CD14-positive monocyte (primary cell): ENCODE measurements around the gene DNAAF1. TPM values are rescaled to one million over a fixed set of nuclear protein-coding genes. Genes with fewer than 3 reads are reported as not detected.
A peak's percentile ranks its signal among the peaks of the same experiment; 100 is the strongest.

Experiments
- DNase-seq, 3 donors: peaks; one replicate each; pipeline ENCODE4 v3.0.0-alpha.2; 2011 to 2022
- H2AFZ ChIP-seq: 2 replicates; pipeline ENCODE4 v1.6.0; 2012; ENCODE audit warnings: mild to moderate bottlenecking, low read depth, low read length, inconsistent platforms; ENCODE audit not compliant: insufficient read depth, poor library complexity, severe bottlenecking
- H3K27ac ChIP-seq, 2 donors: 1 replicate in 1 of 2; 2 replicates in 1 of 2; pipeline ENCODE4 v1.5.1; 2012 to 2013; ENCODE audit warnings: low read length in 2 of 2, control low read depth in 1 of 2, inconsistent platforms in 1 of 2, low read depth in 1 of 2, mild to moderate bottlenecking in 1 of 2
- H3K27me3 ChIP-seq, 2 donors: one replicate each; pipeline versions ENCODE4 v1.6.0 to v1.6.1; 2011 to 2013; ENCODE audit warnings: low read length in 2 of 2; ENCODE audit not compliant: control insufficient read depth in 2 of 2, insufficient read depth in 2 of 2
- H3K36me3 ChIP-seq, 2 donors: replicated peaks in 1 of 2; 1 replicate in 1 of 2; 2 replicates in 1 of 2; pipeline versions ENCODE4 v1.5.1 to v1.6.1; 2012 to 2013; ENCODE audit warnings: low read length in 2 of 2, control low read depth in 1 of 2, inconsistent platforms in 1 of 2, mild to moderate bottlenecking in 1 of 2; ENCODE audit not compliant: insufficient read depth in 2 of 2, control insufficient read depth in 1 of 2
- H3K4me1 ChIP-seq, 2 donors: 1 replicate in 1 of 2; 2 replicates in 1 of 2; pipeline versions ENCODE4 v1.5.1 to v1.6.1; 2012 to 2013; ENCODE audit warnings: low read length in 2 of 2, control low read depth in 1 of 2, inconsistent platforms in 1 of 2, mild to moderate bottlenecking in 1 of 2, moderate library complexity in 1 of 2; ENCODE audit not compliant: insufficient read depth in 2 of 2, control insufficient read depth in 1 of 2
- H3K4me2 ChIP-seq: replicated peaks from 2 replicates; pipeline ENCODE3; 2012; ENCODE audit warnings: low read length, moderate library complexity, mild to moderate bottlenecking; ENCODE audit not compliant: poor library complexity, severe bottlenecking; ENCODE audit errors: extremely low read depth
- H3K4me3 ChIP-seq, 3 experiments: fragments of 200-600 bp in 1 of 3; sonication (generic) in 1 of 3; replicated peaks in 1 of 3; 1 replicate in 2 of 3; 2 replicates in 1 of 3; pipeline ENCODE4 v1.5.1; 2011 to 2013; ENCODE audit warnings: low read length in 3 of 3, mild to moderate bottlenecking in 3 of 3, control low read depth in 2 of 3, low read depth in 2 of 3, inconsistent platforms in 1 of 3, moderate library complexity in 1 of 3
- H3K79me2 ChIP-seq: 2 replicates; pipeline ENCODE4 v1.6.0; 2012; ENCODE audit warnings: mild to moderate bottlenecking, control low read depth, inconsistent platforms, low read length, moderate library complexity; ENCODE audit not compliant: insufficient read depth
- H3K9ac ChIP-seq: 2 replicates; pipeline ENCODE4 v1.6.0; 2017; ENCODE audit warnings: low read length, mild to moderate bottlenecking; ENCODE audit not compliant: insufficient read depth, poor library complexity, severe bottlenecking
- H3K9me3 ChIP-seq, 2 donors: replicated peaks in 1 of 2; 1 replicate in 1 of 2; 2 replicates in 1 of 2; pipeline versions ENCODE4 v1.5.1 to v1.6.1; 2012 to 2013; ENCODE audit warnings: low read length in 2 of 2, control low read depth in 1 of 2; ENCODE audit not compliant: control insufficient read depth in 1 of 2, insufficient read depth in 1 of 2
- H4K20me1 ChIP-seq: 2 replicates; pipeline ENCODE4 v1.6.0; 2012; ENCODE audit warnings: mild to moderate bottlenecking, low read length, control low read depth, moderate library complexity; ENCODE audit not compliant: insufficient read depth
- H3K27ac Mint-ChIP-seq, 7 donors: one replicate each; pipeline ENCODE4 v1.8.0; 2020; ENCODE audit warnings: mild to moderate bottlenecking in 7 of 7, mixed read lengths in 7 of 7, moderate library complexity in 6 of 7, inconsistent platforms in 2 of 7
- H3K27me3 Mint-ChIP-seq, 3 donors: one replicate each; pipeline ENCODE4 v1.8.0; 2021 to 2022; ENCODE audit warnings: low read depth in 3 of 3, mild to moderate bottlenecking in 3 of 3, mixed read lengths in 3 of 3, moderate library complexity in 3 of 3, inconsistent platforms in 1 of 3
- H3K36me3 Mint-ChIP-seq, 2 donors: one replicate each; pipeline ENCODE4 v1.8.0; 2020; ENCODE audit warnings: mixed read lengths in 2 of 2, inconsistent platforms in 1 of 2, mild to moderate bottlenecking in 1 of 2
- H3K4me1 Mint-ChIP-seq: one replicate; pipeline ENCODE4 v1.8.0; 2020; ENCODE audit warnings: mild to moderate bottlenecking, mixed read lengths
- H3K4me3 Mint-ChIP-seq, 2 donors: one replicate each; pipeline ENCODE4 v1.8.0; 2020; ENCODE audit warnings: mild to moderate bottlenecking in 2 of 2, mixed read lengths in 2 of 2, moderate library complexity in 1 of 2
- H3K9me3 Mint-ChIP-seq, 7 donors: one replicate each; pipeline ENCODE4 v1.8.0; 2020 to 2022; ENCODE audit warnings: mixed read lengths in 7 of 7, mild to moderate bottlenecking in 6 of 7, moderate library complexity in 6 of 7, inconsistent platforms in 2 of 7
- CTCF ChIP-seq: fragments of 200-600 bp; IDR thresholded peaks from one replicate; pipeline ENCODE4 v1.8.0; 2022; ENCODE audit warnings: antibody characterized with exemption, mild to moderate bottlenecking
- WGBS: methylation state at CpG from one replicate; pipeline ENCODE4 v1.1.5; 2013; ENCODE audit warnings: missing lambda C conversion rate; ENCODE audit not compliant: insufficient coverage; 5-methylcytosine and 5-hydroxymethylcytosine counted together
- intact Hi-C, 2 donors: fragments of 100-400 bp; cut with micrococcal nuclease; formaldehyde crosslinking; loops; one replicate each; pipeline versions ENCODE4 v1.15.0 to v1.15.1; 2023
- polyA plus RNA-seq, 3 donors: library from polyadenylated mRNA; depleted of rRNA in 1 of 3; unstranded in 2 of 3; stranded (reverse) in 1 of 3; fragments of 300-500 nt in 2 of 3; fragments of >200 nt in 1 of 3; fragmentation: Illumina TruSeq in 2 of 3; gene quantifications; 1 replicate in 2 of 3; 2 replicates in 1 of 3; pipeline ENCODE4 v1.2.3, GENCODE V29; 2012 to 2021

Gene DNAAF1
- polyA plus RNA-seq, 3 donors, result 0.23 to 14.6 TPM; not detected in 1

GRCh38 chr16:84225571-84225970 is 80.5 kb downstream of the DNAAF1 start:
- Histone ChIP-seq H3K9ac (no peak overlapping the region), H2AFZ (no peak overlapping the region), H4K20me1 (no peaks in the 10 kb centered on the region), H3K27me3 (peaks cover 0 to 3% of the 10 kb centered on the region in 2 donors), H3K4me3 (no peak overlapping the region), H3K36me3 (no peaks in the 10 kb centered on the region), H3K27ac (no peak overlapping the region), H3K4me1 (no peaks in the 10 kb centered on the region), H3K4me2 (no peak overlapping the region), H3K9me3 (no peaks in the 10 kb centered on the region), H3K79me2 (no peaks in the 10 kb centered on the region)
- no peak for DNase-seq
- H3K27me3 Mint-ChIP-seq, result peaks cover 4 to 15% (median 9%) of the 10 kb centered on the region in 3 donors
- no peaks in the 10 kb centered on the region for H3K4me1 Mint-ChIP-seq
- intact Hi-C loops, result no loop called here
- 97% methylated on average over 5 of the region's 7 CpGs for WGBS
- no peaks in the 10 kb centered on the region for H3K36me3 Mint-ChIP-seq
- no peak overlapping the region for H3K27ac Mint-ChIP-seq
- H3K4me3 Mint-ChIP-seq, result no peak overlapping the region
- H3K9me3 Mint-ChIP-seq, result no peaks in the 10 kb centered on the region
- no peak for TF ChIP-seq CTCF

GRCh38 chr16:84226026-84226425 is 80.9 kb downstream of the DNAAF1 start:
- no peaks in the 10 kb centered on the region for H3K36me3 Mint-ChIP-seq
- intact Hi-C loops, result no loop called here
- H3K4me3 Mint-ChIP-seq, result no peak overlapping the region

More at GRCh38 chr16:84226026-84226425, 80.9 kb downstream of the DNAAF1 start:
- Histone ChIP-seq H3K27ac (no peak overlapping the region), H3K9me3 (no peaks in the 10 kb centered on the region), H3K9ac (no peak overlapping the region), H3K4me2 (no peak overlapping the region), H2AFZ (no peak overlapping the region), H3K36me3 (no peaks in the 10 kb centered on the region), H4K20me1 (no peaks in the 10 kb centered on the region), H3K4me1 (no peaks in the 10 kb centered on the region), H3K27me3 (peaks cover 0 to 3% of the 10 kb centered on the region in 2 donors), H3K79me2 (no peaks in the 10 kb centered on the region), H3K4me3 (no peak overlapping the region)
- WGBS, result 94% methylated on average over 6 of the region's 8 CpGs
- no peak for DNase-seq
- peak overlapping the region in 1 of 7 donors; percentile 49 for H3K27ac Mint-ChIP-seq
- no peaks in the 10 kb centered on the region for H3K4me1 Mint-ChIP-seq
- no peak for TF ChIP-seq CTCF
- peaks cover 4 to 16% (median 12%) of the 10 kb centered on the region in 3 donors for H3K27me3 Mint-ChIP-seq
- no peaks in the 10 kb centered on the region for H3K9me3 Mint-ChIP-seq

Other genes with a start within 250 kb of the DNAAF1 start
- gene MLYCD, start 246.2 kb upstream of the DNAAF1 start, polyA plus RNA-seq, result 1 to 10 TPM; 1.2 to 2.4 (median 1.3) TPM
- 1 to 10 TPM; 1.8 to 4.0 (median 2.0) TPM for gene OSGIN1, start 192.1 kb upstream of the DNAAF1 start, polyA plus RNA-seq
- 1 to 10 TPM in 1 of 3 donors, under 1 TPM in 2; 0.33 to 1.4 (median 0.52) TPM for gene NECAB2, start 177.1 kb upstream of the DNAAF1 start, polyA plus RNA-seq
- not detected for gene SLC38A8, start 102.5 kb upstream of the DNAAF1 start, polyA plus RNA-seq
- 10 to 100 TPM; 26.4 to 73.8 (median 28.0) TPM for gene MBTPS1, start 28.4 kb upstream of the DNAAF1 start, polyA plus RNA-seq
- gene HSDL1, start 131 bp upstream of the DNAAF1 start, polyA plus RNA-seq, result 10 to 100 TPM in 1 of 3 donors, 1 to 10 TPM in 2; 7.3 to 13.3 (median 8.0) TPM
- gene TAF1C, start 41.7 kb downstream of the DNAAF1 start, polyA plus RNA-seq, result 100 to 1,000 TPM in 1 of 3 donors, 1 to 10 TPM in 2; 4.0 to 126 (median 4.5) TPM
- not detected for gene ADAD2, start 45.8 kb downstream of the DNAAF1 start, polyA plus RNA-seq
- not detected for gene KCNG4, start 94.7 kb downstream of the DNAAF1 start, polyA plus RNA-seq
- gene WFDC1, start 149.6 kb downstream of the DNAAF1 start, polyA plus RNA-seq, result not detected
- gene ATP2C2, start 223.2 kb downstream of the DNAAF1 start, polyA plus RNA-seq, result under 1 TPM in 1 of 3 donors, not detected in 2; 0.05 TPM